ENCODE data around the gene CCDC59.

DNA sequence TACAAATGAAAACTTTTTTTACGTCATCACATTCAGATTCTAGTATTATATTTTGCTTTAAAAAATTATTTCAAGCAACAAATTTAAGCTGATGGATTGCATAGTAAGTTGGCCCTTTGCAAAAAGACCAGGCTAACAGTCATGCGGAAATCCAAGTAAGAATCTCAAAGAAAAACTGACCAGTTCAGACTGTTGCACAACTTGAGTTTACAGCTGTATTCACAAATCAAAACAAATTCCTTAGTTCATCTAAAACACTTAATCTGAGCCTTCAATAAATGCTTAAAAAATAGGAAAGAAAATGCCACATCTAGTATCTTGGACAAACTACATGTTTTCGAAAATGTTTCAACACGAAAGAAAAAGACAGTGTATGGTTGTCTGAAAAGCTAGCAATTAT lies 847 bp downstream of the CCDC59 start:
- TF ChIP-seq, protein P1, sequence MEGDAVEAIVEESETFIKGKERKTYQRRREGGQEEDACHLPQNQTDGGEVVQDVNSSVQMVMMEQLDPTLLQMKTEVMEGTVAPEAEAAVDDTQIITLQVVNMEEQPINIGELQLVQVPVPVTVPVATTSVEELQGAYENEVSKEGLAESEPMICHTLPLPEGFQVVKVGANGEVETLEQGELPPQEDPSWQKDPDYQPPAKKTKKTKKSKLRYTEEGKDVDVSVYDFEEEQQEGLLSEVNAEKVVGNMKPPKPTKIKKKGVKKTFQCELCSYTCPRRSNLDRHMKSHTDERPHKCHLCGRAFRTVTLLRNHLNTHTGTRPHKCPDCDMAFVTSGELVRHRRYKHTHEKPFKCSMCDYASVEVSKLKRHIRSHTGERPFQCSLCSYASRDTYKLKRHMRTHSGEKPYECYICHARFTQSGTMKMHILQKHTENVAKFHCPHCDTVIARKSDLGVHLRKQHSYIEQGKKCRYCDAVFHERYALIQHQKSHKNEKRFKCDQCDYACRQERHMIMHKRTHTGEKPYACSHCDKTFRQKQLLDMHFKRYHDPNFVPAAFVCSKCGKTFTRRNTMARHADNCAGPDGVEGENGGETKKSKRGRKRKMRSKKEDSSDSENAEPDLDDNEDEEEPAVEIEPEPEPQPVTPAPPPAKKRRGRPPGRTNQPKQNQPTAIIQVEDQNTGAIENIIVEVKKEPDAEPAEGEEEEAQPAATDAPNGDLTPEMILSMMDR (IDR thresholded peaks at IDR 0.05): no peak
- TF ChIP-seq POLR2A (IDR thresholded peaks at IDR 0.05): no peak

Measured in ovary (tissue), 3 donors.